Measurements from ENCODE around the gene CBFB. TPM values are rescaled to one million over a fixed set of nuclear protein-coding genes. Genes with fewer than 3 reads are reported as not detected.
"Not testable (repeated sequence)": the region's sequence is repeated elsewhere in the genome, so short reads cannot be mapped to it uniquely, and the experiment has no call there.

CBFB gene
- total RNA-seq, 1 experiment from 2014 or later = 50.6 TPM

DNA sequence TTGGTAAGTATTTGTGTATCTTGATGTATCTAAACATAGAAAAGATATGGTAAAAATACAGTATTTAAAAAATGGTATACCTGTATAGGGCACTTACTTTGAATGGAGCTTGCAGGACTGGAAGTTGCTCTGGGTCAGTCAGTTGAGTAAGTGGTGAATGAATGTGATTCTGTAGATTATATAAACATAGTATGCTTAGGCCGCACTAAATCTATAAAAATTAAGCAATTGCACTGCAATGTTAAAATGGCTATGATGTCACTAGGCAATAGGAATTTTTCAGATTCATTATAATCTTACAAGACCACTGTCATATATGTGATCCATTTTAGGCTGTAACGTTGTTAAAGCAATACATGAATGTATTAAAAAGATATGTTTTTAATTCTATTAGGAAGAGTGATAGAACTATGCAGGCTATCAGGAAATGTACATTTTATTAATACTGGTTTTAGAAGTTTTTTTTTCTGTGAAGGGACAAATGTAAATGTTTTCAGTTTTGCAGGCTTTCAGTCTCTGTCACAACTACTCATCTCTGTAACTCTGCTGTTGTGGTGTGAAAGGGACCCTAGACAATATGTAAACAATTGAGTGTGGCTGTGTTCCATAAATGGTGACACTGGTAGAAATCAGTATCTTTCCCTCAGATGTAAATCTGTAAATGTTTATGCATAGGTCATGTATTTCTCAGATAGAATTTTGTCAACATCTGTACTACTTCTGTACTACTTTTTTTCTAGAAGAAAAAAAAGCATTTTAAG, 10.5 kb downstream of the CBFB start:
- Histone ChIP-seq H3K9me2 (replicated peaks; ENCODE audit: low read length) (no peaks in the 10 kb centered on the region), H2AFZ (ENCODE audit: low read length) (no peak overlapping the region), H3K36me3 (ENCODE audit: low read depth, low read length) (peaks cover 11% of the 10 kb centered on the region), H3K79me2 (ENCODE audit: low read length) (peaks cover 79% of the 10 kb centered on the region), H3F3A (ENCODE audit: low read length, unreplicated experiment) (no peaks in the 10 kb centered on the region), H3K4me2 (ENCODE audit: low read length) (no peak overlapping the region), H3K4me1 (ENCODE audit: insufficient read depth, low read length) (no peaks in the 10 kb centered on the region), H3K27ac (ENCODE audit: low read length) (no peak overlapping the region), H3K9me3 (ENCODE audit: low read length) (no peaks in the 10 kb centered on the region), H4K20me1 (ENCODE audit: low read length) (0 out of 2 replicates have a peak, but pooled peaks cover 3% of the 10 kb centered on the region), H3K27me3 (ENCODE audit: low read length) (no peaks in the 10 kb centered on the region), H3K9ac (ENCODE audit: low read length) (no peak overlapping the region), H3K4me3 (ENCODE audit: low read length) (no peak overlapping the region)
- no peak for DNase-seq
- TF ChIP-seq EZH2phosphoT487 (IDR thresholded peaks at IDR 0.05; ENCODE audit: borderline replicate concordance, low read length) = no peak
- TF ChIP-seq, protein P1, sequence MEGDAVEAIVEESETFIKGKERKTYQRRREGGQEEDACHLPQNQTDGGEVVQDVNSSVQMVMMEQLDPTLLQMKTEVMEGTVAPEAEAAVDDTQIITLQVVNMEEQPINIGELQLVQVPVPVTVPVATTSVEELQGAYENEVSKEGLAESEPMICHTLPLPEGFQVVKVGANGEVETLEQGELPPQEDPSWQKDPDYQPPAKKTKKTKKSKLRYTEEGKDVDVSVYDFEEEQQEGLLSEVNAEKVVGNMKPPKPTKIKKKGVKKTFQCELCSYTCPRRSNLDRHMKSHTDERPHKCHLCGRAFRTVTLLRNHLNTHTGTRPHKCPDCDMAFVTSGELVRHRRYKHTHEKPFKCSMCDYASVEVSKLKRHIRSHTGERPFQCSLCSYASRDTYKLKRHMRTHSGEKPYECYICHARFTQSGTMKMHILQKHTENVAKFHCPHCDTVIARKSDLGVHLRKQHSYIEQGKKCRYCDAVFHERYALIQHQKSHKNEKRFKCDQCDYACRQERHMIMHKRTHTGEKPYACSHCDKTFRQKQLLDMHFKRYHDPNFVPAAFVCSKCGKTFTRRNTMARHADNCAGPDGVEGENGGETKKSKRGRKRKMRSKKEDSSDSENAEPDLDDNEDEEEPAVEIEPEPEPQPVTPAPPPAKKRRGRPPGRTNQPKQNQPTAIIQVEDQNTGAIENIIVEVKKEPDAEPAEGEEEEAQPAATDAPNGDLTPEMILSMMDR (conservative IDR thresholded peaks at IDR 0.05; ENCODE audit: low read depth, low read length) = no peak
- TF ChIP-seq EZH2 (IDR thresholded peaks at IDR 0.05; ENCODE audit: low read length, unreplicated experiment) = no peak
- ChIA-PET CTCF (no interaction called here), POLR2A (ENCODE audit: unreplicated experiment) (no interaction called here)
- no TSS peak for BruUV-seq (replicated peaks)
- ATAC-seq = no peak
- intact Hi-C loops (cut with micrococcal nuclease) = loop anchor here (5.0 kb wide), 1 partner anchor 53 kb away; no protein-coding TSS in a partner anchor

DNA sequence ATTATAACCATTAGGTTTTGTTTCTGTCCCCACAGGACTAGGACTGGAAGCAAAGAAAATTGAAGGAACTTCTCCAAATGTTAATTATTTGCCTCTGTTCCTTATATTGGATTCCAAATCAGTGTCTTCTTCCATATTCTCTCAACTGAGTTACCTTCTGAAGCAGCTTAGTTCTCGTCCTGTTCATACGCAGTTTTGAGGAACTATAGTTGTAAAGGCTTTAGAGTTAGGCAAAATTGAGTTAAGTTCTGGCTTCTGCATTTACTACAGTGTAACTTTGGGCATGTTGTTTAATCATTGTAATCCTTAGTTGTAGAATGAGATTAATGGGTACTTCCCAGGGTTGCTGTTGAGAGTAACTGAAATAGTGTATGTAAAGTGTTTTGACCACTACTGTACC, 11.2 kb downstream of the CBFB start:
- no peak overlapping the region for H3K27ac ChIP-seq (ENCODE audit: low read length)
- ATAC-seq (no peak), DNase-seq (no peak)
- no peak overlapping the region for H3K9ac ChIP-seq (ENCODE audit: low read length)
- H3F3A ChIP-seq (ENCODE audit: low read length, unreplicated experiment) = no peaks in the 10 kb centered on the region
- H3K4me1 ChIP-seq (ENCODE audit: insufficient read depth, low read length) = no peaks in the 10 kb centered on the region
- no peak overlapping the region for H3K4me3 ChIP-seq (ENCODE audit: low read length)
- no peak overlapping the region for H3K4me2 ChIP-seq (ENCODE audit: low read length)
- ChIA-PET POLR2A (ENCODE audit: unreplicated experiment) (no interaction called here), CTCF (no interaction called here)
- peaks cover 11% of the 10 kb centered on the region for H3K36me3 ChIP-seq (ENCODE audit: low read depth, low read length)
- H3K9me2 ChIP-seq (replicated peaks; ENCODE audit: low read length) = no peaks in the 10 kb centered on the region
- H4K20me1 ChIP-seq (ENCODE audit: low read length) = 0 out of 2 replicates have a peak, but pooled peaks cover 3% of the 10 kb centered on the region
- H3K9me3 ChIP-seq (ENCODE audit: low read length) = no peaks in the 10 kb centered on the region
- intact Hi-C loops (cut with micrococcal nuclease) = loop anchor here (5.0 kb wide), 1 partner anchor 52 kb away; no protein-coding TSS in a partner anchor
- no peak overlapping the region for H2AFZ ChIP-seq (ENCODE audit: low read length)
- TF ChIP-seq, protein P1 (conservative IDR thresholded peaks at IDR 0.05; ENCODE audit: low read depth, low read length) = no peak
- TF ChIP-seq EZH2phosphoT487 (IDR thresholded peaks at IDR 0.05; ENCODE audit: borderline replicate concordance, low read length) (no peak), EZH2 (IDR thresholded peaks at IDR 0.05; ENCODE audit: low read length, unreplicated experiment) (no peak)
- no peaks in the 10 kb centered on the region for H3K27me3 ChIP-seq (ENCODE audit: low read length)
- BruUV-seq (replicated peaks) = no TSS peak
- H3K79me2 ChIP-seq (ENCODE audit: low read length) = peaks cover 75% of the 10 kb centered on the region

DNA sequence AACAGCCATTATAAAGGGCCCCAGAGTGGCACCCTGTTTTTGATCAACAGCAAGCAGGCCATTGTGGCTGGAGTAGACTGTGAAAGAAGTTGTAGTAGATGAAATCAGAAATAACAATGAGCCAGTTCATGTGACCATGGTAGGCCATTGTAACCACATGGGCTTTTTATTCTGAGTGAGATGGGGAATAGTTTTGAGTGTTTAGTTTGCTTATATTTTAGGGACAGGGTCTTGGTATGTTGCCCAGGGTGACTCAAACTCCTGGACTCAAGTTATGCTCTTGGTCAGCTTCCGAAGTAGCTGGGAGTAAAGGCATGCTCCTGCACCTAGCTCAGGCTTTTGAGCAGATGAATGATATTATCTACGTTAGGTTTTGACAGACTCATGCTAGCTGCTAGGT, 12.0 kb downstream of the CBFB start:
- H3K79me2 ChIP-seq (ENCODE audit: low read length) = peaks cover 68% of the 10 kb centered on the region
- intact Hi-C loops (cut with micrococcal nuclease) = loop anchor here (5.0 kb wide), 1 partner anchor 51 kb away; no protein-coding TSS in a partner anchor
- H3K4me3 ChIP-seq (ENCODE audit: low read length) = no peak overlapping the region
- H3K4me1 ChIP-seq (ENCODE audit: insufficient read depth, low read length) = no peaks in the 10 kb centered on the region
- H3K9me3 ChIP-seq (ENCODE audit: low read length) = no peaks in the 10 kb centered on the region
- H3K27me3 ChIP-seq (ENCODE audit: low read length) = no peaks in the 10 kb centered on the region
- H3K27ac ChIP-seq (ENCODE audit: low read length) = no peak overlapping the region
- H3K36me3 ChIP-seq (ENCODE audit: low read depth, low read length) = peaks cover 11% of the 10 kb centered on the region
- ATAC-seq = no peak
- H2AFZ ChIP-seq (ENCODE audit: low read length) = no peak overlapping the region
- no peak for TF ChIP-seq EZH2phosphoT487 (IDR thresholded peaks at IDR 0.05; ENCODE audit: borderline replicate concordance, low read length)
- TF ChIP-seq, protein P1 (conservative IDR thresholded peaks at IDR 0.05; ENCODE audit: low read depth, low read length) = no peak
- TF ChIP-seq EZH2 (IDR thresholded peaks at IDR 0.05; ENCODE audit: low read length, unreplicated experiment) = no peak
- 0 out of 2 replicates have a peak, but pooled peaks cover 3% of the 10 kb centered on the region for H4K20me1 ChIP-seq (ENCODE audit: low read length)
- no TSS peak for BruUV-seq (replicated peaks)
- POLR2A ChIA-PET (ENCODE audit: unreplicated experiment) = no interaction called here
- CTCF ChIA-PET = no interaction called here
- H3K4me2 ChIP-seq (ENCODE audit: low read length) = no peak overlapping the region
- H3F3A ChIP-seq (ENCODE audit: low read length, unreplicated experiment) = no peaks in the 10 kb centered on the region
- H3K9me2 ChIP-seq (replicated peaks; ENCODE audit: low read length) = no peaks in the 10 kb centered on the region
- H3K9ac ChIP-seq (ENCODE audit: low read length) = no peak overlapping the region
- no peak for DNase-seq

DNA sequence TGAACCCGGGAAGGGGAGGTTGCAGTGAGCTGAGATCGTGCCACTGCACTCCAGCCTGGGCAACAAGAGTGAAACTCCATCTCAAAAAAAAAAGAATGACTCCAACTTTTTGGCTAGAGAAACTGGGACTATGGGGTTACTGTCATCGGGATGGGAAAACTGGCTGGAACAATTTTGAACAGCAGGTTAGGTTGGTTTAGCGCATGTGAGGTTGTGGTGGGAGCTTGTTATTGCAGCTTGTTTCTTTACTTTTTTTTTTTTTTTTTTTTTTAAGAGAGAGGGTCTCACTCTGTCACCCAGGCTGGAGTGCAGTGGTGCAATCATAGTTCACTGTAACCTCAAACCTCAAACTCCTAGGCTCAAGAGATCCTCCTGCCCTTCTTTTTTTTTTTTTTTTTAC, 12.6 kb downstream of the CBFB start:
- intact Hi-C loops (cut with micrococcal nuclease) = loop anchor here (5.0 kb wide), 1 partner anchor 51 kb away; no protein-coding TSS in a partner anchor
- BruUV-seq (replicated peaks); H3K4me2 ChIP-seq (ENCODE audit: low read length); H3K9ac ChIP-seq (ENCODE audit: low read length); ATAC-seq; H3K9me2 ChIP-seq (replicated peaks; ENCODE audit: low read length); H3K4me3 ChIP-seq (ENCODE audit: low read length); CTCF ChIA-PET; H3K9me3 ChIP-seq (ENCODE audit: low read length); H3K4me1 ChIP-seq (ENCODE audit: insufficient read depth, low read length); H3K27me3 ChIP-seq (ENCODE audit: low read length); H3K27ac ChIP-seq (ENCODE audit: low read length); H4K20me1 ChIP-seq (ENCODE audit: low read length); H2AFZ ChIP-seq (ENCODE audit: low read length); POLR2A ChIA-PET (ENCODE audit: unreplicated experiment); DNase-seq; H3F3A ChIP-seq (ENCODE audit: low read length, unreplicated experiment): not testable (repeated sequence)
- Histone ChIP-seq H3K36me3 (ENCODE audit: low read depth, low read length) (peaks cover 13% of the 10 kb centered on the region), H3K79me2 (ENCODE audit: low read length) (peaks cover 64% of the 10 kb centered on the region)

Measured in PC-3 (cell line).